CD8-positive, alpha-beta memory T cell (primary cell): ENCODE results near the gene ANTXR1. TPM values are rescaled to one million over a fixed set of nuclear protein-coding genes. Genes with fewer than 3 reads are reported as not detected.

Experiments
- CTCF ChIA-PET: fragments of 350-600 bp; sonication (Branson Sonifier 250); formaldehyde crosslinking; loops from one replicate; lab custom pipeline; 2021; ENCODE audit warnings: antibody characterized with exemption; lab: Charles Lee
- POLR2A ChIA-PET: fragments of 350-600 bp; sonication (Branson Sonifier 250); formaldehyde crosslinking; loops from one replicate; lab custom pipeline; 2021; ENCODE audit warnings: antibody characterized with exemption; lab: Charles Lee
- DNase-seq, 5 donors: peaks; one replicate each; pipeline versions ENCODE4 v3.0.0 to v3.0.0-alpha.2; 2020 to 2022; ENCODE audit warnings: mixed read lengths in 1 of 5
- H3K27ac ChIP-seq: one replicate; pipeline ENCODE4 v1.7.0; 2013; ENCODE audit warnings: low read depth, mild to moderate bottlenecking, low read length, moderate library complexity
- H3K27me3 ChIP-seq: 2 replicates; pipeline ENCODE4 v1.7.0; 2013; ENCODE audit warnings: low read length, mild to moderate bottlenecking; ENCODE audit not compliant: insufficient read depth, poor library complexity, severe bottlenecking
- H3K36me3 ChIP-seq: 2 replicates; pipeline ENCODE4 v1.7.0; 2013; ENCODE audit warnings: mild to moderate bottlenecking, low read length, moderate library complexity; ENCODE audit not compliant: insufficient read depth
- H3K4me1 ChIP-seq: 2 replicates; pipeline ENCODE4 v1.7.0; 2013; ENCODE audit warnings: mild to moderate bottlenecking, low read length, moderate library complexity; ENCODE audit not compliant: insufficient read depth
- H3K4me3 ChIP-seq: 2 replicates; pipeline ENCODE4 v1.7.0; 2013; ENCODE audit warnings: mild to moderate bottlenecking, low read length
- H3K9me3 ChIP-seq: 2 replicates; pipeline ENCODE4 v1.7.0; 2013; ENCODE audit warnings: mild to moderate bottlenecking, low read length
- H3K27ac Mint-ChIP-seq, 8 donors: one replicate each; pipeline ENCODE4 v1.8.0; 2020 to 2021; ENCODE audit warnings: mixed read lengths in 8 of 8, mild to moderate bottlenecking in 6 of 8, inconsistent platforms in 3 of 8, moderate library complexity in 3 of 8
- H3K27me3 Mint-ChIP-seq, 2 donors: one replicate each; pipeline ENCODE4 v1.8.0; 2020 to 2021; ENCODE audit warnings: mixed read lengths in 2 of 2, mild to moderate bottlenecking in 1 of 2, moderate library complexity in 1 of 2
- H3K36me3 Mint-ChIP-seq, 3 donors: one replicate each; pipeline ENCODE4 v1.8.0; 2020 to 2021; ENCODE audit warnings: mixed read lengths in 3 of 3, inconsistent platforms in 1 of 3, mild to moderate bottlenecking in 1 of 3
- H3K4me1 Mint-ChIP-seq, 3 donors: one replicate each; pipeline ENCODE4 v1.8.0; 2020 to 2021; ENCODE audit warnings: mixed read lengths in 3 of 3, inconsistent platforms in 1 of 3, mild to moderate bottlenecking in 1 of 3
- H3K4me3 Mint-ChIP-seq, 7 donors: one replicate each; pipeline ENCODE4 v1.8.0; 2020 to 2021; ENCODE audit warnings: mixed read lengths in 7 of 7, mild to moderate bottlenecking in 6 of 7, moderate library complexity in 4 of 7, inconsistent platforms in 2 of 7
- H3K9me3 Mint-ChIP-seq, 5 donors: one replicate each; pipeline ENCODE4 v1.8.0; 2020 to 2022; ENCODE audit warnings: mixed read lengths in 5 of 5, mild to moderate bottlenecking in 3 of 5, moderate library complexity in 2 of 5, inconsistent platforms in 1 of 5
- polyA plus RNA-seq: library from polyadenylated mRNA; unstranded; fragments of 300-500 nt; fragmentation: Illumina TruSeq; gene quantifications from one replicate; pipeline ENCODE4 v1.2.3, GENCODE V29; 2021
- total RNA-seq, 2 experiments: library from RNA; stranded (reverse); gene quantifications; one replicate each; pipeline ENCODE4 v1.2.3, GENCODE V29; 2021

Gene ANTXR1
- total and polyA plus RNA-seq, 3 experiments from 2014 or later, result 0.22 to 0.27 TPM; not detected in 1

- Mint-ChIP-seq H3K4me3 (no peak overlapping the region), H3K4me1 (no peaks in the 10 kb centered on the region), H3K9me3 (no peaks in the 10 kb centered on the region), H3K36me3 (no peaks in the 10 kb centered on the region), H3K27me3 (peaks cover 0 to 31% of the 10 kb centered on the region in 2 donors), H3K27ac (no peak overlapping the region)
- ChIA-PET POLR2A (no interaction called here), CTCF (no interaction called here)
- no peak overlapping the region for H3K4me3 ChIP-seq
- no peak for DNase-seq
- no peak overlapping the region for H3K27ac ChIP-seq
- H3K36me3 ChIP-seq, result no peaks in the 10 kb centered on the region
- H3K9me3 ChIP-seq, result no peaks in the 10 kb centered on the region
- no peaks in the 10 kb centered on the region for H3K27me3 ChIP-seq
- H3K4me1 ChIP-seq, result no peaks in the 10 kb centered on the region
Measured at GRCh38 chr2:69099541-69099940, 86.6 kb downstream of the ANTXR1 start.

GRCh38 chr2:69100220-69100723 lies 87.3 kb downstream of the ANTXR1 start:
- Histone ChIP-seq H3K9me3 (no peaks in the 10 kb centered on the region), H3K27me3 (no peaks in the 10 kb centered on the region), H3K36me3 (no peaks in the 10 kb centered on the region), H3K4me3 (no peak overlapping the region), H3K4me1 (no peaks in the 10 kb centered on the region), H3K27ac (no peak overlapping the region)
- H3K27me3 Mint-ChIP-seq, result peaks cover 0 to 29% of the 10 kb centered on the region in 2 donors
- ChIA-PET POLR2A (no interaction called here), CTCF (no interaction called here)
- no peak for DNase-seq
- no peaks in the 10 kb centered on the region for H3K4me1 Mint-ChIP-seq
- H3K4me3 Mint-ChIP-seq, result no peak overlapping the region
- no peak overlapping the region for H3K27ac Mint-ChIP-seq
- H3K36me3 Mint-ChIP-seq, result no peaks in the 10 kb centered on the region
- H3K9me3 Mint-ChIP-seq, result no peaks in the 10 kb centered on the region

GRCh38 chr2:69102041-69102593 lies 89.1 kb downstream of the ANTXR1 start:
- Mint-ChIP-seq H3K9me3 (no peaks in the 10 kb centered on the region), H3K27me3 (peaks cover 0 to 37% of the 10 kb centered on the region in 2 donors), H3K4me1 (no peaks in the 10 kb centered on the region), H3K27ac (no peak overlapping the region), H3K4me3 (no peak overlapping the region), H3K36me3 (no peaks in the 10 kb centered on the region)
- ChIA-PET POLR2A (no interaction called here), CTCF (no interaction called here)
- Histone ChIP-seq H3K27ac (no peak overlapping the region), H3K36me3 (no peaks in the 10 kb centered on the region), H3K4me3 (no peak overlapping the region), H3K27me3 (no peaks in the 10 kb centered on the region), H3K9me3 (no peaks in the 10 kb centered on the region), H3K4me1 (no peaks in the 10 kb centered on the region)
- no peak for DNase-seq

- POLR2A ChIA-PET, result no interaction called here
- H3K4me1 Mint-ChIP-seq, result no peaks in the 10 kb centered on the region
- Histone ChIP-seq H3K9me3 (no peaks in the 10 kb centered on the region), H3K4me1 (no peaks in the 10 kb centered on the region), H3K27ac (no peak overlapping the region), H3K36me3 (no peaks in the 10 kb centered on the region), H3K4me3 (no peak overlapping the region), H3K27me3 (no peaks in the 10 kb centered on the region)
- H3K27ac Mint-ChIP-seq, result no peak overlapping the region
- CTCF ChIA-PET, result no interaction called here
- no peak for DNase-seq
- H3K27me3 Mint-ChIP-seq, result peaks cover 0 to 32% of the 10 kb centered on the region in 2 donors
- H3K36me3 Mint-ChIP-seq, result no peaks in the 10 kb centered on the region
- no peaks in the 10 kb centered on the region for H3K9me3 Mint-ChIP-seq
- H3K4me3 Mint-ChIP-seq, result no peak overlapping the region
Measured at GRCh38 chr2:69103419-69103818, 90.4 kb downstream of the ANTXR1 start.

- H3K9me3 ChIP-seq, result no peaks in the 10 kb centered on the region
Measured at GRCh38 chr2:69104261-69104660, 91.3 kb downstream of the ANTXR1 start.

GRCh38 chr2:69109255-69109654 lies 96.3 kb downstream of the ANTXR1 start:
- Mint-ChIP-seq H3K27ac (no peak overlapping the region), H3K36me3 (no peaks in the 10 kb centered on the region), H3K4me1 (no peaks in the 10 kb centered on the region), H3K9me3 (no peaks in the 10 kb centered on the region), H3K4me3 (no peak overlapping the region), H3K27me3 (peaks cover 12 to 23% of the 10 kb centered on the region in 2 donors)
- Histone ChIP-seq H3K4me1 (no peaks in the 10 kb centered on the region), H3K4me3 (no peak overlapping the region), H3K9me3 (no peaks in the 10 kb centered on the region), H3K36me3 (no peaks in the 10 kb centered on the region), H3K27ac (no peak overlapping the region), H3K27me3 (no peaks in the 10 kb centered on the region)
- POLR2A ChIA-PET, result no interaction called here
- DNase-seq, result no peak
- CTCF ChIA-PET, result no interaction called here

More at GRCh38 chr2:69104261-69104660, 91.3 kb downstream of the ANTXR1 start:
- no peaks in the 10 kb centered on the region for H3K9me3 Mint-ChIP-seq
- H3K27ac Mint-ChIP-seq, result no peak overlapping the region
- H3K36me3 ChIP-seq, result no peaks in the 10 kb centered on the region
- POLR2A ChIA-PET, result no interaction called here
- no peak for DNase-seq
- no peak overlapping the region for H3K4me3 ChIP-seq
- no peaks in the 10 kb centered on the region for H3K4me1 ChIP-seq
- peaks cover 0 to 32% of the 10 kb centered on the region in 2 donors for H3K27me3 Mint-ChIP-seq
- H3K27ac ChIP-seq, result no peak overlapping the region
- no peaks in the 10 kb centered on the region for H3K36me3 Mint-ChIP-seq
- no peaks in the 10 kb centered on the region for H3K4me1 Mint-ChIP-seq
- H3K27me3 ChIP-seq, result no peaks in the 10 kb centered on the region
- CTCF ChIA-PET, result no interaction called here
- H3K4me3 Mint-ChIP-seq, result no peak overlapping the region

- no peaks in the 10 kb centered on the region for H3K4me1 ChIP-seq
- H3K4me3 ChIP-seq, result no peak overlapping the region
- Mint-ChIP-seq H3K27me3 (peaks cover 12 to 20% of the 10 kb centered on the region in 2 donors), H3K36me3 (no peaks in the 10 kb centered on the region), H3K4me3 (no peak overlapping the region), H3K9me3 (no peaks in the 10 kb centered on the region), H3K27ac (no peak overlapping the region), H3K4me1 (no peaks in the 10 kb centered on the region)
- no peaks in the 10 kb centered on the region for H3K36me3 ChIP-seq
- ChIA-PET POLR2A (no interaction called here), CTCF (no interaction called here)
- H3K9me3 ChIP-seq, result no peaks in the 10 kb centered on the region
- H3K27ac ChIP-seq, result no peak overlapping the region
- no peaks in the 10 kb centered on the region for H3K27me3 ChIP-seq
- DNase-seq, result no peak
Measured at GRCh38 chr2:69111076-69111475, 98.1 kb downstream of the ANTXR1 start.

GRCh38 chr2:69113627-69114026 lies 100.6 kb downstream of the ANTXR1 start:
- ChIA-PET POLR2A (no interaction called here), CTCF (no interaction called here)
- no peaks in the 10 kb centered on the region for H3K36me3 Mint-ChIP-seq
- Histone ChIP-seq H3K4me1 (no peaks in the 10 kb centered on the region), H3K27me3 (no peaks in the 10 kb centered on the region), H3K9me3 (no peaks in the 10 kb centered on the region), H3K36me3 (no peaks in the 10 kb centered on the region), H3K27ac (no peak overlapping the region), H3K4me3 (no peak overlapping the region)
- H3K27me3 Mint-ChIP-seq, result peaks cover 8 to 13% of the 10 kb centered on the region in 2 donors
- H3K27ac Mint-ChIP-seq, result no peak overlapping the region
- H3K4me3 Mint-ChIP-seq, result no peak overlapping the region
- no peaks in the 10 kb centered on the region for H3K4me1 Mint-ChIP-seq
- no peak for DNase-seq
- H3K9me3 Mint-ChIP-seq, result no peaks in the 10 kb centered on the region
